ENCODE measurements around the gene PROZ.

DNA sequence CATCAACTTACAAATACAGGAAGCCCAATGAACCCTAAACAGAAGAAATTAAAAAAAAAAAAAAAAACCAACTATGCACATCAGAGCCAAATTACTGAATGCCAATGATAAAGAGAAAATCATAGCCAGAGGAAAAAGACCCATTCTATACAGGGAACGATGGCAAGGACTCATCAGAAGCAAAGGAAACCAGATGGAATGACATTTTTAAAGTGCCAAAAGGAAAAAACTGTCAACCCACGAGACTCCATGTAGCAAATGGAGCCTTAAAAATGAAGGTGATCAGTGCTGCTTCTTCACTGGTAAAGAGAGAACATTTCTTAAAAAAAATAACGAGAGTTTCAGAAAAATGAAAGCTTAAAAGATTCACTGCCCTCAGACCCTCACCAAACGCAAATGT is 31.7 kb downstream of the PROZ start:
- TF ChIP-seq POLR2A (conservative IDR thresholded peaks at IDR 0.05): no peak
- no peak for TF ChIP-seq TCF7 (IDR thresholded peaks at IDR 0.05; ENCODE audit: borderline replicate concordance)
- TF ChIP-seq, protein P1, sequence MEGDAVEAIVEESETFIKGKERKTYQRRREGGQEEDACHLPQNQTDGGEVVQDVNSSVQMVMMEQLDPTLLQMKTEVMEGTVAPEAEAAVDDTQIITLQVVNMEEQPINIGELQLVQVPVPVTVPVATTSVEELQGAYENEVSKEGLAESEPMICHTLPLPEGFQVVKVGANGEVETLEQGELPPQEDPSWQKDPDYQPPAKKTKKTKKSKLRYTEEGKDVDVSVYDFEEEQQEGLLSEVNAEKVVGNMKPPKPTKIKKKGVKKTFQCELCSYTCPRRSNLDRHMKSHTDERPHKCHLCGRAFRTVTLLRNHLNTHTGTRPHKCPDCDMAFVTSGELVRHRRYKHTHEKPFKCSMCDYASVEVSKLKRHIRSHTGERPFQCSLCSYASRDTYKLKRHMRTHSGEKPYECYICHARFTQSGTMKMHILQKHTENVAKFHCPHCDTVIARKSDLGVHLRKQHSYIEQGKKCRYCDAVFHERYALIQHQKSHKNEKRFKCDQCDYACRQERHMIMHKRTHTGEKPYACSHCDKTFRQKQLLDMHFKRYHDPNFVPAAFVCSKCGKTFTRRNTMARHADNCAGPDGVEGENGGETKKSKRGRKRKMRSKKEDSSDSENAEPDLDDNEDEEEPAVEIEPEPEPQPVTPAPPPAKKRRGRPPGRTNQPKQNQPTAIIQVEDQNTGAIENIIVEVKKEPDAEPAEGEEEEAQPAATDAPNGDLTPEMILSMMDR (IDR thresholded peaks at IDR 0.05 in 2 of 3, conservative IDR thresholded peaks at IDR 0.05 in 1 of 3; ENCODE audit: insufficient read depth in 2 of 3, low read depth in 1 of 3, low read length in 3 of 3): no peak
- TF ChIP-seq TGIF2 (CRISPR knock-in tag; IDR thresholded peaks at IDR 0.05): no peak
- no peak for TF ChIP-seq NRF1 (conservative IDR thresholded peaks at IDR 0.05 in 1 of 2, IDR thresholded peaks at IDR 0.05 in 1 of 2)
- TF ChIP-seq POLR2AphosphoS5 (IDR thresholded peaks at IDR 0.05; ENCODE audit: control insufficient read depth, insufficient read depth, low read depth, low read length): no peak
- no peak for TF ChIP-seq SMARCE1 (IDR thresholded peaks at IDR 0.05)
- TF ChIP-seq EP300 (IDR thresholded peaks at IDR 0.05; ENCODE audit: low read length): no peak
- TF ChIP-seq CBX2 (IDR thresholded peaks at IDR 0.05; ENCODE audit: insufficient read depth, low read length, poor library complexity, severe bottlenecking): no peak
- no peak for TF ChIP-seq COPS2 (conservative IDR thresholded peaks at IDR 0.05)
- TF ChIP-seq ZNF444 (CRISPR knock-in tag; IDR thresholded peaks at IDR 0.05): no peak
- TF ChIP-seq, protein P2, sequence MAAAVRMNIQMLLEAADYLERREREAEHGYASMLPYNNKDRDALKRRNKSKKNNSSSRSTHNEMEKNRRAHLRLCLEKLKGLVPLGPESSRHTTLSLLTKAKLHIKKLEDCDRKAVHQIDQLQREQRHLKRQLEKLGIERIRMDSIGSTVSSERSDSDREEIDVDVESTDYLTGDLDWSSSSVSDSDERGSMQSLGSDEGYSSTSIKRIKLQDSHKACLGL (CRISPR knock-in tag; IDR thresholded peaks at IDR 0.05; ENCODE audit: borderline replicate concordance, poor library complexity, severe bottlenecking): no peak
- TF ChIP-seq HNRNPK (IDR thresholded peaks at IDR 0.05; ENCODE audit: low read depth, low read length, poor library complexity, severe bottlenecking): no peak

All from K562 (cell line).